HG03565 (cell line): ENCODE data around the gene ZC3H6.
"Not testable (repeated sequence)": the region's sequence is repeated elsewhere in the genome, so short reads cannot be mapped to it uniquely, and the experiment has no call there.

ENCODE experiments used
- ATAC-seq: cut with Tn5 transposase; IDR thresholded peaks from one replicate; pipeline ENCODE4 v1.9.1; 2021; ENCODE audit warnings: mild to moderate bottlenecking, moderate library complexity; ENCODE audit not compliant: unreplicated experiment

The ZC3H6 gene

GRCh38 chr2:112318515-112318914 lies 43.1 kb downstream of the ZC3H6 start:
- no peak for ATAC-seq

- no peak for ATAC-seq
Observed at GRCh38 chr2:112321375-112322320, 46.3 kb downstream of the ZC3H6 start.

DNA sequence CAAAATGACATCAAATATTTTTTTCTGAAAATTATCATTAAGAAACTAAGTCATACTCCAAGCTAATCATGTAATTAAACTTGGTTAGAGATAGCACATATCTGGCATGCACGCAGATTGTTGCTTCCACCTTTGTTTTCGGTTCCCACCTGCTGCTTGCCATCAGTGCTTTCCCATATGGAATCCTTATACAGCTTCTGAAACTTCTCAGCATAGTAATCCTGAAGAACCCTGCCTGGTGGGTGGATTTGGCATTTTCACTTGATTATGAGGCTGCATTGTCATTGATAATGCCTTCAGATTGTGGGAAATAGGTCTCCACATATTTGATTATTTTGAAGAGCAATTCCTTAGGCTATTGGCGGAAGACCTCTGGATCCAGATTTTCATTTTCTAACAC lies 47.5 kb downstream of the ZC3H6 start:
- ATAC-seq = no peak

- ATAC-seq = no peak
Observed at GRCh38 chr2:112332123-112332696, 56.8 kb downstream of the ZC3H6 start.

GRCh38 chr2:112335600-112335999 lies 60.2 kb downstream of the ZC3H6 start:
- ATAC-seq = no peak

- no peak for ATAC-seq
Observed at GRCh38 chr2:112339986-112340385, 64.6 kb downstream of the ZC3H6 start.

DNA sequence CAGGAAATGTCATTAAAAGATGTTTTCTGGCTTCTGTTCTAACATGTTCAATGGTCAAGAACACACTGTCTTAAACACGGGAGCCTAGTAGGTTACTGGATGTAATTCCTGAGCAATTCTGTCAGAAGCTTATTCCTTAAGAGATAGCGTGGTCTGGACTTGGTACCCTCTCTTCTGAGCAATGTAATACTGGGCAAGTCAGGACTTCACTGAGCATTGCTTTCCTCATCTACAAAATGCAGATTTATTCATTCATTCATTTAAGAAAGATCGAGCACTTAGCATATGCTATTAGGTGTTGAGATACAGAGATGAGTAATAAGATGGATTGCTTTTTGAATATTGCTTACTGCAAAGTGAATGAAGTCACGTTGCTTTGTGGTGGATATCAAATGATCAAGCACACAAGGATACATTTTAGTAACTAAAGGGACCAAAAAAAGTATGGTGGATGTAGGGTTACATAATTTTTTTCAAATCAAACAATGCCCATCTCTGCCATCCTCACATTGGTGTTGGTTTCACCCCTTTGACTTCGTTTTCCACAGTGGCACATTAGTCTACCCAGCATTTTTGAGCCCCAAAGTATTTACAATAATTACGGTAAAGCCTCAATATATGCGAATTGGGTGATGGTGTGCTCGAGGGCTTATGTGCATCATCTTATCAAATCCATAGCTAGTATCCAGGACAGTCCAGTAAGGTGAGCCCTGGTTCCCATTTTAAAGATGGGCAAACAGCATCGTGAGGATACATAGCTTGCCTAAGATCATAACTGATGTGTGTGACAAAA lies 65.3 kb downstream of the ZC3H6 start:
- ATAC-seq = no peak

GRCh38 chr2:112342067-112342550 lies 66.7 kb downstream of the ZC3H6 start:
- ATAC-seq = no peak

DNA sequence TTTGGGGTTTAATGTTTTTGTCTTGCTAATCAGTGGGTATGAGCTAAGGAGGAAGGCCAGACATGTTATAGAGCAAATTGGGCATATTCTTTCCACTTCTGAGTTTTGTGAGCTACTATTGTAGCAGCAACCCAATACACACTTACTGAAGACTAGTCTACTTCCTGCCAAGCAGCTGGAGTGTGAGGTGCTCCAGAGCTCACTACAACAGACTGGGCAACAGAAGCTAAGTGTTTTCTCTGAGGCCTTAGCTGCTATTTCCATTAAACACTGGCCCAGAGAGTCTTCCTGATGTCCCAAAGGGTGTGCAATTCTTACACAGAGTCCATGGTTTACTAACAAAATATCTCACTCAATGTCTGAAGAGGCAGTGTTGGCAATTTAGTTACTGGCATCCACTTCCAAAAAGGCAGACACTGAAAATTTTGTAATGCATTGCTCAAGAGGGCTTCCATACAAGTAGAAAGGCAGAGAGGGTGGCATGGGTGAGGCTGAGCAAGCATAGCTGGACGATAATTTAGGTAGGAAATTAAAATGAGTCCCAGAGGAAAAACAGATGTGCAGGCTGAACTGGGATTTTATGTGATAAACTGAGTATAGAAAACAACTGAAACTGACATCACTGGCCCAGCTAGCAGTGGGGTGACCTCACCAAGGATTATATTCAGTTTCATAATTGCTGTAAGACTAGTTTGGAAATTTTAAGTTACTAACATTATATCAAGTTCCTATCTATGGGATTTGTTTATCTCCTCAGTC lies 68.6 kb downstream of the ZC3H6 start:
- no peak for ATAC-seq

DNA sequence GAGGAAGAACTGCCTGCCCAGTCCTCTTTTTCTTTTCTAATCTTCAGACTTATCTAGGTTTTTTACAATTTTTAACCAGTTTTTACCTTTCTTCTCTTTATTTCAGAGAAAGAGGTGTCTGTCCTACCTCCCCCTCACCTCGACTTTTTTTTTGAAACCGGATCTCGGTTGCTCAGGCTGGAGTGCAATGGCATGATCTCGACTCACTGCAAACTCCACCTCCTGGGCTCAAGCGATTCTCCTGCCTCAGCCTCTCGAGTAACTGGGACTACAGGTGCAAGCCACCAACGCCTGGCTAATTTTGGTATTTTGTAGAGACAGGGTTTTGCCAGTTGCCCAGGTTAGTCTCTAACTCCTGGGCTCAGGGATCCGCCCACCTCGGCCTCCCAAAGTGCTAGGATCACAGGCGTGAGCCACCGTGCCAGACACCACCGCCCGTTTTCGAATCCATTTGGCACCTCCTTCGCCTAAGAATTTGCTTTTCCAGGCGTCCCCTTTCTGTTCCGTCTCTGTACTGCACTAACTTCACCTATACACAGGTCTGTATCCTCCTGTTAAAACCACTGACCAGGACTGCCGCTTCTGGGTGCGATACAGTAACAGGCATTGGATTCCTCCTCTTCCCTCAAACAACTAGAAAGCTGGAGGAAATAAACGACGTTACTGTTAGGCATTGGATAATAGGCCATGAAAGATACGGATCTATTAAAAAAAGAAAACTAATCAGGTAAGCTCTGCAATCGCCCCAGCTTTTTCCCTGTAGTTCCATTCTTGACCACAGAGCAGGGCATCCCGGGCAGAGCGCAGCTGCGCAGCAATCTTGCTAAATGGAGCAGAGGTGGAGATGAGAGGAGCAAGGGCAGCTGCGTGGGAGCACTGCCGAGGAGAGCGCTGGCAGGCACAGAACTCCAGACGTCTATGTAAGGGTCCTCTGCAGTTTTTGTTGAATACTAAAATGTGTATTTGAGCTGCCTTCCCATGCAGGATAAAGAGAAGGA lies 69.9 kb downstream of the ZC3H6 start:
- no peak for ATAC-seq

- ATAC-seq = not testable (repeated sequence)
Observed at GRCh38 chr2:112352292-112352691, 76.9 kb downstream of the ZC3H6 start.

DNA sequence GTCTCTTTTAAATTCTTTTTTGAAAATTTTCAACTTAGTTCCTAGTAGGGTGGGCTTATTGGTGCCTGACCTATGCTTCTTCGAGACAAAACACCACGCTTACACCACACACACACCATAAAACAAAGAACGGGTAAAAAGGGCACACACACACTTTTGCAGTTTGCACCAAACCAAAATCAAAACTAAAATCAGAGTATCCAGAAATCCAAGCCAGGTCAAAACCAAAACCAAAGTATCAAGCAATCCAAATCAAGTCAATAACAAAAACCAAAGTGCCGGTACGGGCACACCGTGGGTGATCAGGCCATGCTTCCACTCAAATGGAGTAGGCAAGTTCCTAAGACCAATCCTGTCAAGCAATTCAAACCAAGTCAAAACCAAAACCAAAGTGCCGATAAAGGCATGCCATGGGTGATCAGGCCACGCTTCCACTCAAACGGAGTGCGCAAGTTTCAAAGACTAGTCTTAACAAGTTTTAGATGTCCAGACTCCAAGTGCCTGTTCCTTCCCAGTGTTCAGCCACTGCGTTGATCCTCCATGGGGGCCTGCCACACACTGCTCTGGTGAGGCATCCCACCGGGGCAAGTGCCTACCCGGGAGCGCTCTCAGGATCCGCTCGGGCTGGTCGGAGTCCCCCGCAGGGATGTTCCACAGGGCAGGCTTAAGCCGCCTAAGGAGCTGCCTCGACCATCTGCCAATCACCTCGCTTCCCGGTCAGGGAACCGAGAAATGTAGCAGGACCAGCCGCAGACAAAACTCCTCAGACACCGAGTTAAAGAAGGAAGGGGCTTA lies 77.6 kb downstream of the ZC3H6 start:
- ATAC-seq = not testable (repeated sequence)

DNA sequence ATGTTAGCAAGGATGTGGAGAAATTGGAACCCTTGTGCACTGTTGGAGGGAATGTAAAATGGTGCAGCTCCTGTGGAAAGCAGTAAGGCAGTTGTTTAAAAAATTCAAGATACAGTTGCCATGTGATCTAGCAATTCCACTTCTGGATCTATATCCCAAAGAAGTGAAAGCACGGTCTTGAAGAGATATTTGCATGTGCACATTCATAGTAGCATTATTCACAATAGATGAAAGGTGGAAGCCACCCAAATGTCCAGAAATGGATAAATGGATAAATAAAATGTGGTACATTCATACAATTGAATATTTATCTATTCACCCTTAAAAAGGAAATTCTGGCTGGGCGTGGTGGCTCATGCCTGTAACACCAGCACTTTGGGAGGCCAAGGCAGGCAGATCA lies 78.9 kb downstream of the ZC3H6 start:
- not testable (repeated sequence) for ATAC-seq

DNA sequence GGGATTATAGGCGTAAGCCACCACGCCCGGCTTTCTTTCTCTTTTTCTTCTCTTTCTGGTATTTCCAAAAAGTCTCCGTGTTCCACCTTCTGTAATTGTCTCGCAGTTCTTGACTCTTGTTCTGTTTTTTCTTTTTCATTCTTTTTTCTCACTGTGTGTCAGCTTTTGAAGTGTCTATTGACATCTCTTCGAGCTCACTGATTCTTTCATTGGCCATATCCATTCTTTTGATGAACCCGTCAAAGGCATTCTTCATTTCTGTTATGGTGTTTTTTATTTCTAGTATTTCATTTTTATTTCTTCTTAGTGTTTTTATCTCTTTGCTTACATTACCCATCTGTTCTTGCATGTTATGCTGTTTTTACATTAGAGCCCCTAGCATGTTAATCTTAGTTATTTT lies 84.7 kb downstream of the ZC3H6 start:
- ATAC-seq = not testable (repeated sequence)
